ENCODE measurements around the gene EBLN1.

GRCh38 chr10:22244855-22245254 is 27.0 kb upstream of the EBLN1 start:
- TF ChIP-seq TAF1 (IDR thresholded peaks at IDR 0.05; ENCODE audit: borderline replicate concordance, insufficient read depth, low read length) (no peak), POLR2AphosphoS5 (IDR thresholded peaks at IDR 0.05; ENCODE audit: low read depth, low read length) (no peak)

Data from PFSK-1 (cell line).